NCI-H446 treated with DMSO at 0.1 percent for 48 hours (cell line): ENCODE data around the gene SMARCC2.

ENCODE experiments used
- DNase-seq: peaks from one replicate; lab custom pipeline; 2025; lab: John Stamatoyannopoulos, UW

Gene SMARCC2

DNA sequence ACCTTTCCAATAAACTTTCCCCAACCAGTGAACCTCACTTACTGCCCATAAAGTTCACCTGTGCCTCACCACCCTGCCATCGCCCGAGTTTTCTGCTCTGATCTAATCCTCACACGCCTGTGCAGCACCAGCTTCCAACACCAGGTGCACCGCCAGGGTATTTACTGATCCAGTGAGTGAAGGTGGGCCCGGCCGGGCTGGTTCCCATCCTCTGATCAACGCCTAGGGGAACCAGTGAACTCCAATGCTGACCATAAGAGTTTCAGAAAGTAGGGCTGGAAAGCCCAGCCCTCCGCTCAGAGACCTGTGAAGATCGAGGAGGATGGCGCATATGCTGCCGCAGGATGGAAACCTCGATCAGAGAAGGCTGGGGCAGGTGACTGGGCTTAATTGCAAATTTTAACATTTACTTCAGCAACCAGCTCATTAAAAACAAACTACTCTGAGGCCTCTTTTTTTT is 37.6 kb downstream of the SMARCC2 start:
- no peak for DNase-seq

DNA sequence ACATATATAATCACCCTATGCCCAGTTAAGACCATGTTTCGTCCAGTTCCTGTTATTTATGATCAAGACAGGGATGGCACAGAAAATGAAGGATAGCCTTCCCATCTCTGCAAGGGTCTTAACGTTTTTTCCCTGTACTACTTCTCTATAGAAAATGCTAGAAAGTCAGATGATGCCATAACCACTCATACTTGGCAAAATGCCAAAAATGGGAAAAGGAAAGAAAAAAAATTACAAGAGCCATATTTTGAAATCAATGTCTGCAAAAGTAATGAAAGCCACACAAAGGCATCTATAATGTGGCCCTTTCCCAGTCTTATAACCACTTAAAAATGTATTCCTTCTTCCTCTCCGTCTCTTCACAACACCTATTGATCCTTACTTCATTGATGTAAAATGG is 38.7 kb downstream of the SMARCC2 start:
- no peak for DNase-seq

DNA sequence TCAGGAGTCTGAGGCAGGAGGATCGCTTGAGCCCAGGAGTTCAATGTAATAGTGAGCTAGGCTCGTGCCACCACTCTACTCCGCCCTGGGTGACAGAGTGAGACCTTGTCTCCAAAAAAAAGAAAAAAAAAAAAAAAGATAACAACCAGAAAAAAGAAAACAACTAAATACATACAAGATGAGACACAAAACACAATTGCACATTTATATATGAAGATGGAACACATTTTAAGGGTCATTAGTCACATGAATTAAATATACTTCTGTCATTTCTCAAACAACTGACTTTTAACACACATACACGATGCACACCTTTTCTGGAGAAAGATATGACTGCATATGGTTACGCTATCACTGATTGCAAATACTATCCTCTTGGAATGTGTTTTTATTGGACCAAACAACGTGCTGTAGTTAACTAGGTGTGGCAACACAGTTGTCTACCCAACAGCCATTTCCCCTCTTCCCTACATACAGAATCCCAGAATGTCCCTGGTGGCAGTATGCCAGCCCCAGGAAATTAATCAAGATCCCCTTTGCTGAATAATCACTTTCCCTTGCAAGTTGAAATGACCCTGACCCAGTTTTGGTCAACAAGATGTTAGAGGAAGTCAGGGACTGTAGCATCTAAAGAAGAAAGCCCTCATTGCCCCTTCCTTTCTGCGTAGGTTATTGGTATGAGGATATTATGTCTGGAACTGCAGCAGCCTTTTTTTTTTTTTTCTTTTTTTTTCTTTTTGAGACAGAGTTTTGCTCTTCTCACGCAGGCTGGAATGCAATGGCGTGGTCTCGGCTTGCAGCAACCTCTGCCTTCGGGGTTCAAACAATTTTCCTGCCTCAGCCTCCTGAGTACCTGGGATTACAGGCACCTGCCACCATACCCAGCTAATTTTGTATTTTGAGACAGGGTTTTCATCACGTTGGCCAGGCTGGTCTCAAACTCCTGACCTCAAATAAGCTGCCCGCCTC is 42.5 kb downstream of the SMARCC2 start:
- no peak for DNase-seq

DNA sequence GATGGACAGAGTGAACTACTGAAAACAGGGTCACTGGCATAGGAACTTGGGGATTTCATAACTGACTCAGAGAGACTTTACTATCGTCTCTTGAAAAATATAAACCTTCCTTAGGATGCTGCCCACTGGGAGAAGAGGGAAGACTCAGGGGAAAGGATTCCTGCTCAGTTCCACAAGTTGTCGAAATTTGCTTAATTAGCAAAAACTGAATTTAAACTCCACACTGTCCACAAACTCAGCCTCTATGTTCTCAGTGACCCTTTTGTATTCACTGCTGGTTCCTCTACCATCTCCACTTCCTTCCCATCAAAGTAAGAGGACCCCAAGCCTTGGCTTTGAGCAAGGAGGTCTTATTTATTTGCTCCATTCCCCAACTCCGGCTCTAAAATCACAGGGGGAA is 44.1 kb downstream of the SMARCC2 start:
- no peak for DNase-seq

DNA sequence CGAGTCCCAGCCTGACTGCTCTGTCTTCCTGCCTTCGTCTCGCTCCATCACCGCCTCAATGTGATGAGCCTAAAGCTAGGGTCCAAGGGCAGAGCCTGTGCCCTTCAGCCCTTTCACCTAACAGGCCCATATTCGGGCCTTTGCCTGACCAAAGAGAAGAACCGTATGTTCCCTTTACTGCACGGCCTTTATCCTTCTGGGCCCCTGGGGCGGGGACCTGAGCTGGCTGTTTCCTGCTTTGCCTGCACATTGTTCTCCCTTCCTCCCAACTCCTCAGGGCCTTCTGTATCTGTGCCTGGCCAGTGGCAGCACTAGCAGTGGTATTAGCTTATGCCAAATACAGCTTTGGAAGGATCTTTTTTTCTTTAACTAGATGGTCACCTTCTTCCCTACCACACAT is 45.4 kb downstream of the SMARCC2 start:
- no peak for DNase-seq

DNA sequence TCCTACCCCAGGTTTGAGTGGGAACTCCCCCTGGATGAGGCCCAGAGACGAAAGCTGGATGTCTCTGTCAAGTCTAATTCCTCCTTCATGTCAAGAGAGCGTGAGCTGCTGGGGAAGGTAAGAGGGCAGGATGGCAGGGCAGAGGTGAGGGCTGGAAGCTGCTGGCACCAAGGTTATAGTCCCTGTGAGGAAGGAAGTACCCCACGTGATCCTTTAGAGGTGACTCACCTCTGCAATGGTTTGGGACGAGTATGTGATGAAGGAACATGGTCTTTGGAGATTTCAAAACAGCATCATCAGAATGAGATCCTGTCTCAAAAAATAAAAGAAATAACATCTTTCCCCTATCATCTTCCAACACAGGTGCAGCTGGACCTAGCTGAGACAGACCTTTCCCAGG is 46.1 kb downstream of the SMARCC2 start:
- no peak for DNase-seq

DNA sequence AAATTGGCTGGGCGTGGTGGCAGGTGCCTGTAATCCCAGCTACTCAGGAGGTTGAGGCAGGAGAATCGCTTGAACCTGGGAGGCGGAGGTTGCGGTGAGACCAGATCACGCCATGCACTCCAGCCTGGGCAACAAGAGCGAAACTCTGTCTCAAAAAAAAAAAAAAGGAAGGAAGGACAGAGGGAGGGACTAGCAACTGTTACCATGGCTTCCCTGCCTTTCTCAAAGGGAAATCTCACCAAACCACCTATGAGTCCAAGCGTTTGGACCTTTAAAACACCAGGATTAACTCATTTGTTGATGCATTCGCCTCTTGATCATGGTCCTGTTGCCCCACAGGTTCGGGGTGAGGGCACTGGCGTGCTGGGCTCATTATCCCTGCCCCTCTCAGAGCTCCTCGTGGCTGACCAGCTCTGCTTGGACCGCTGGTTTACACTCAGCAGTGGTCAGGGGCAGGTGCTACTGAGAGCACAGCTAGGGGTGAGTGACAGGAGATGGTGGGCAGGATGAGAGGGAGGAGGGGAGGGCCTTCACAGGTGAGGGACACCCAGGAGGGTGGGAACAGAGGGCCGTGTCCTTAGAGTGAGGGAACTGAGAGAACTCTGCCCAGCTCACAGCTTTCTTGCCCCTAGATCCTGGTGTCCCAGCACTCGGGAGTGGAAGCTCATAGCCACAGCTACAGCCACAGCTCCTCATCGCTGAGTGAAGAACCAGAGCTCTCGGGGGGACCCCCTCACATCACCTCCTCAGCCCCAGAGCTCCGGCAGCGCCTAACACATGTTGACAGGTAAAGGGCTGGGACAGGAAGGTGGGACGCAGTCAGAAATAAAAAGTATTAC is 47.1 kb downstream of the SMARCC2 start:
- no peak for DNase-seq

DNA sequence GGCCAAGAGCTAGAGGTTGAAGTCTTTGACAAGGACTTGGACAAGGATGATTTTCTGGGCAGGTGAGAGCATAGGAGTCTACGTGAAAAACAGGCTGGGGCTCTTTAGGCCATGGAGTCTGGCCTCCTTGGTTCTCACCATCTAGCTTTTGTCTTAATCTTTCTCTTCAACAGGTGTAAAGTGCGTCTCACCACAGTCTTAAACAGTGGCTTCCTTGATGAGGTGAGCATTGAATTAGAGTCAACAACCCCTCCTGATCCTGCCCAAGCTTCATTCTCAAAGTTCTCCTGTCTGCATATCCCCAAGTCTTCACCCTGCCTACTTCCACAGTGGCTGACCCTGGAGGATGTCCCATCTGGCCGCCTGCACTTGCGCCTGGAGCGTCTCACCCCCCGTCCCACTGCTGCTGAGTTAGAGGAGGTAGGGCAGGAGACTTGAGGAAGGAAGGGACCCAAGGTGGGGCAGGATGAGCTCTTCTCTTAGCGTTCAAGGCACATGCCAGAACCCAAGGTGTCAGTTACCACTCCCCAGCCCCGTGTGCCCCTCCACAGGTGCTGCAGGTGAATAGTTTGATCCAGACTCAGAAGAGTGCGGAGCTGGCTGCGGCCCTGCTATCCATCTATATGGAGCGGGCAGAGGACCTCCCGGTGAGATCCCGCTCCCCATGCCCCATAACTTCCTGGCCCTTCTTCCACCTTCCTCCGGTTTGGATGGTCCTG is 51.3 kb downstream of the SMARCC2 start:
- no peak for DNase-seq

DNA sequence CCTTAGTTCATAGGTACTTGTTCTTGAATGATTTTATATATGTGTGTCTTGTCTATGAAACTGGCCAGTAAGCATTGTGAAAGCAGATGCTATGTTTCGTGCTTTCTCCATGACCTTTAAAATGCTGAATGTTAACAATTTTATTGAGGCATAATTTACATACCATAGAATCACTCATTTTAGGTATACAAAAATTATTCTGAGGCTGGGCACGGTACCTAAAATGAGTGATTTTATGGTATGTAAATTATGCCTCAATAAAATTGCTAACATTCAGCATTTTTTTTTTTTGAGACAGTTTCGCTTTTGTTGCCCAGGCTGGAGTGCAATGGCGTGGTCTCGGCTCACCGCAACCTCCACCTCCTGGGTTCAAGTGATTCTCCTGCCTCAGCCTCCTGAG is 54.4 kb downstream of the SMARCC2 start:
- no peak for DNase-seq

DNA sequence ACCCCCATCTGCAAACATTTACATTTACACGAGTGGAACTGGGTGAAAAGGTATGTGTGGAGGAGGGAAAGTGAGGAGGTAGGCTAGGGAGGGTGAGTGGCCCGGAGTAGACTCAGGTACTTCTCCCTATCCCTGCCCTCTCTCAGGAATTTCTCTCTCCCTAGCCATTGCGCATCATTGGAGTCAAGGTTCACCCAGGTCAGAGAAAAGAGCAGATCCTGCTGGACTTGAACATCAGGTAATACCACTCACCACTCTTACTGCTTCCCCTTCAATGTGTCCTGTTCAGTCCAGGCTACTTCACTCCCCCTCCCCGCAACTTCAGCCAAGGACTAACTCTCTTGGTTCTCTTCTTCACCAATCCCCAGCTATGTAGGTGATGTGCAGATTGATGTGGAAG is 58.4 kb downstream of the SMARCC2 start:
- DNase-seq, result no peak

DNA sequence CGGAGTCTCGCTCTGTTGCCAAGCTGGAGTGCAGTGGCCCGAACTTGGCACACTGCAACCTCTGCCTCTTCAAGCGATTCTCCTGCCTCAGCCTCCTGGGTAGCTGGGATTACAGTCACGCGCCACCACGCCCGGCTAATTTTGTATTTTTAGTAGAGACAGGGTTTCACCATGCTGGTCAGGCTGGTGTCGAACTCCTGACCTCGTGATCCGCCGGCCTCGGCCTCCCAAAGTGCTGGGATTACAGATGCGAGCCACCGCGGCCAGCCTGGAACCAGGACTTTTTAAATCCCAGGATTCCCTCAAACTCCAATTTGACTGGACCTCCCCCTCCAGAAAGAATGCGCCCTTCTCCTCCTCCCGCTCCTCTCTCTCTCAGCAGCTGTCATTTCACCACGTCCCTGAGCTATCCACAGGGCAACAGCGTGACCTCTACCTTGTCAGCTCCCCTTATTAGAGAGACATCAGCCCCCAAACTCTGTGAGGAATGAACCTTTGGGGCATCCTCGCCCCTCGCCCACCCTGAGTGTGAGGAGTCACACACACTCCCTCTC is 59.3 kb downstream of the SMARCC2 start:
- DNase-seq, result no peak

DNA sequence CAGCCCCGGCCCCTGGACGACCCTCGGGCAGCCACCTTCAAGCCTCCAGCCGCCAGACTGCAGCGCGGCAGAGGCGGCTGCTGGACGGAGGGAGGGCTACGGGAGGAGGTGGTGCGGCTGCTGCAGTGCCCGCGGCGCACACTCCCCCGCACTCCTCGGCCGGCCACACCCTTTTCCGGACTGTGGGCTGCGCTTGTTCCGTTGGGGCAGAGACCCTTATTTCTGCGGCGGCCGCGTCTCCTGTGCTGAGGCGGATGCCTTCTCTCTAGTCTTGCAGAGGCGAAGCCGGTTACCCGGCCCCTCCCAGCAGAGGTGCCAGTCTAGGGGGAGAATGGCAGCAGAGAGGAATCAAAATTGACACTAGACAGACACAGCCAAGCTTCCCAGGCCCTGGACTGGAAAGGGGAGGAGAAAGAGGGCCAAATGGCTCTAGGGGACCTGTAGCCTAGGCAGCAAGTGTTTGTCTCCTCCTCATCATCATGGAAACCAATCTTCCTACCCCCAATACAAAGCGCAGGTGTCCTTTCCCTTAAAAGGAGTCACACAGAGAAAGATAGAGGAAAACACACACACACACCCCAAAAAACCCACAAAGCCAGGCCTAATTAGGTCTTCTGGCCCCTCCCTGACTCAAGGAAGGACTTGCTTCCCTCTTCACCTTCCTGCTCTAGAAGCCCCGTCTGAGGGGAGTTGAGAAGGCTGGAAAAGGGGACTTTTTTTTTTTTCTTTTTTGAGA is 59.9 kb downstream of the SMARCC2 start:
- DNase-seq, result no peak

DNA sequence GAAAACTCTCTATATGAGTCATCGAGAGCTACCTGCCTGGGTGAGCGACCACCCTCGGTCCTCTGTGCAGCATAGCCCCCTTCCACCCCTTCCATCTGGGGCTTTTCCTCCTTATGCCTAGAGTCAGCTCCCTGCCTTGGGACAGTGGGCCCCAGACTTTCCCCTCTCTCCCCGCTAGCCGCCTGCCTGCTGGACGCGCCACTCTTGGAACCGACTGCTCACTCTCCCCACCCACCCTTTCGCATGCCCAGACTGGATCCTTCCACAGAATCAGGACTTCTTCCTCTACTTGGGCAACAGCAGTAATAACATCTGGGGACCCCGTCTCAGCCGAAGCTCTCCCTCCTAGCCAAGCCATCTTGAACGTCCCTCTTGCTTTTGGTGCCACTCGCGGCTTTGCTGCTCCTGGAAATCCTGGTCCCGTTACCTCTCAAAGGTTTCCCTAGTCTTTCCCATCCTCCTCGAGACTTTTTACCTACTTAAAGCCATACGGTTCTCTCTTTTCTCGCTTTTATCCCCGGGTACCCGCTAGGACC is 60.5 kb downstream of the SMARCC2 start:
- DNase-seq, result no peak

DNA sequence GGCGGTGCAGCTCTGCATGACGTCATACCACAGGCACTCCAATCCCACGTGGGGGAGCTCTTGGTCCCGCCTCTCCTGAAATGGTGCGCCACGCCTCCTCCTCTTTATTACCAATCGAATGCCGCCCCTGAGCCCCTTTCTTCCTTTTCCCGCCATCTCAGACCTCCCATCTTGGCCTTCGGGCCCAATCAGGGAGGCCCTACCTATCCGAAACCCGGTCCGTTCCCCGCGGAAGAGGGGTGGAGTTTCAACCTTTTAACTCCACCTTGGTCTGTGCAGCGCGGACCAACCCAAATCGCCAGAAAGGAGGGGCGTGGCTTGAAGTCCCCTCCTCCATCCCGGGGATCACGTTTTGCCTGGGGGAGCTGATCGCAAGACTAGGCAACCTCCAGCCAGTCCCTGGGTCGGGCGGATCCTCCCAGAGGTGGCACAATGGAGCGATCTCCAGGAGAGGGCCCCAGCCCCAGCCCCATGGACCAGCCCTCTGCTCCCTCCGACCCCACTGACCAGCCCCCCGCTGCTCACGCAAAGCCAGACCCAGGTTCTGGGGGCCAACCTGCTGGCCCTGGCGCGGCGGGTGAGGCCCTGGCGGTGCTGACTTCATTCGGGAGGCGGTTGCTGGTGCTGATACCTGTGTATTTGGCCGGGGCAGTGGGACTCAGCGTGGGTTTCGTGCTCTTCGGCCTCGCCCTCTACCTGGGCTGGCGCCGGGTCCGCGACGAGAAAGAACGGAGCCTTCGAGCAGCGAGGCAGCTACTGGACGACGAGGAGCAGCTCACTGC is 61.2 kb downstream of the SMARCC2 start, which contains the start of gene ESYT1:
Gene ESYT1, plus strand, starts transcription at position 380 of the 782 bp plus-strand sequence. Its CDS starts 53 bp downstream, at position 433.
- peak; percentile 99 for DNase-seq

DNA sequence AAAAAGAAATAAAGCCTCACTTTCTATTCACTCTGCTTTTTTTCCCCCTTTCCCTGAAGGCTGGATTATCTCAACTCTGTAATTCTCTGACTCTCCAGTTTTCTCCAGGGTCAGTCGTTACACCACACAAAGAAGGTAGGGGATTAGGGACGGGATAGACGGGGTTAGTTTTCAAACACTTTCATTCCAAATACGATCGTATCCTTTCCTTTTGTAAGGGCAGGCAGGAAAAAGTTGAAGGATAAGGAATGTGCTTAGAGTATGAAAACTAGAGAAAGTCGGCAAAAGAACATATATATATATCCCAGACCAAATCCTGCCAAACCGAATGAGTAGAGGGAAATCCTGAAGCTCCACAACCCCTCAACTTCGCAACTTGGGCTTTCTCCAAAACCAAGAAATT is 61.8 kb downstream of the SMARCC2 start:
- no peak for DNase-seq

DNA sequence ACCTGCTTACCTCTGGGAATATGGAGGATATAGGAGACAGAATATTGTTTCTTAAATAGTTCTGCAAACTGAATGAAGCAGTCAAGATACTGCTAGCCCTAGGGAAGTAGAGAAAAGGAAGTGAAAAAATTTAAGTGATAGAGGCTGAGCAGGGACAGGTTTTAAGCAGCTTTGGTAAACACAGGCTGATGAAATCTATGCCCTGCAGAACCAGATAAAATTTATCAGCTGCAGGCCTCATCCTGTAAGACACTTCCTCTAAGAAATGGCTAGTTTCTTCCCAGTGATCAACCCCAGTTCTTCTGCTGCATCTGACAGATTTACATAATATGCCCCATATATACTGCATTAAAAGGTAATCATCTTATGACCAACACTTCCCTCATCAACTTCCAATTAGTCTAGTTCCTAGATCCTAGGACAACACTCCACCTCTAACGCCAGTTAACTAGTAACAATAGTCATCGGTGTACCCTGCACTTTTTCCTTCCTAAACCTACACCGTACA is 62.5 kb downstream of the SMARCC2 start:
- DNase-seq, result no peak

DNA sequence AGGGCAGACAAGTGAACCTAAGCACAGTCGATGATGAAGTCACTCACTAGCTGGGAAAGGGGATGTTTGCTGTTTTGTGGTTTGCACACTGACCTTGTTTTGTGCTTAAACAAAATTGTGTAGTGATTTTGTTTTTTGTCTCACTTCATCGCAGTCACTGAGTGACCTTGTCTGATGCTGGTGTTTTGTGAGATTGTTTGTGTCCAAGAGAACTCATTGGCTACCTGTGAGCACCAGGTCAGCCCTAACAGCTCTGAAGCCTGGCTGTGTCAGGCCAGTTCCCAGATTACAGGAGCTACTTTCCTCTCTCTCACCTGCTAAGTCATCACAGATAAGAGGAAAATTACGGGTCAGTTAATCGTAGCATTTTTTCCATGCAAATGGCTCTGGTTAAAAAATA is 65.2 kb downstream of the SMARCC2 start:
- no peak for DNase-seq

DNA sequence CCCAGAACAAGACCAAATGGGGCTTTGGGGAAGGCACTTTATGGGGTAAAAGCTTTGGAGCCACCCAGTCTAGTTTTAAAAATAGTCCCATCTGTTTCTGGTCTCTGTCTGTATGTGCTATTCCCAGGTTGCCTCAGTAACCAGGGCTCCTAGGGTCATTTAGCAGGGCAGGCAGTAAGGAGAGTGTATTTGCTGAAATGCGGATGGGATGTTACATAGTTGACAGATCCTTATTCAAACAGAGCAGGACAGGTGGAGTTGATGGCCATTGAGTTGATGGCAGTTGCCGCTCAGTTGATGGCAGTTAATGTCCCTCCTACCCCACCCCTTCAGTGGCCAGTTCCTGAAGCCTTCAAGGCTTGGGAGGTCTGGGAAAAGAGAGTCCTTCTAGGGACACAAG is 66.6 kb downstream of the SMARCC2 start:
- DNase-seq, result no peak

DNA sequence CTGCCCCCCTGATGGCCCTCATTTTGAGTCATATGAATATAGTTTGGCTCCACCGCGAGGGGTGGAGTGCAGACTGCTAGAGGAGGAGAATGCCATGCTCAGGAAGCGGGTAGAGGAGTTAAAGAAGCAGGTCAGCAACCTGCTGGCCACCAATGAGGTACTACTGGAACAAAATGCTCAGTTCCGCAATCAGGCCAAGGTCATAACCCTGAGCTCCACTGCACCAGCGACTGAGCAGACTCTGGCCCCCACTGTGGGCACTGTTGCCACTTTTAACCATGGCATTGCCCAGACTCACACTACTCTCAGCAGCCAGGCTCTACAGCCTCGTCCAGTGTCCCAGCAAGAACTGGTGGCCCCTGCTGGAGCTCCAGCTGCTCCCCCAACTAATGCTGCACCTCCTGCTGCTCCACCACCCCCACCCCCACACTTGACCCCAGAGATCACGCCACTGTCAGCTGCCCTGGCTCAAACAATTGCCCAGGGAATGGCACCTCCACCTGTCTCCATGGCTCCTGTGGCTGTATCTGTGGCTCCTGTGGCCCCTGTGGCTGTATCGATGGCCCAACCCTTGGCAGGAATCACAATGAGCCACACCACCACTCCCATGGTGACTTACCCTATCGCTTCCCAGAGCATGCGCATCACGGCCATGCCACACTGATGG is 67.9 kb downstream of the SMARCC2 start:
- no peak for DNase-seq
